Adrenal gland (tissue), 12 donors: ENCODE measurements around the gene SRRM2. TPM values are rescaled to one million over a fixed set of nuclear protein-coding genes. Genes with fewer than 3 reads are reported as not detected.

Source experiments
- DNase-seq, 7 donors: peaks; one replicate each; pipeline ENCODE4 v3.0.0-alpha.2; 2019 to 2020
- H3K27ac ChIP-seq, 5 donors: fragments of 200-600 bp; sonication (generic) in 4 of 5; 1 replicate in 3 of 5; 2 replicates in 2 of 5; pipeline versions ENCODE4 v1.5.1 to v1.8.0; 2016 to 2020; ENCODE audit warnings: mild to moderate bottlenecking in 1 of 5
- H3K27me3 ChIP-seq: fragments of 200-600 bp; 2 replicates; pipeline ENCODE4 v1.8.0; 2021
- H3K36me3 ChIP-seq, 2 donors: fragments of 200-600 bp; replicated peaks in 1 of 2; 1 replicate in 1 of 2; 2 replicates in 1 of 2; pipeline versions ENCODE4 v1.5.1 to v1.8.0; 2018 to 2022
- H3K4me1 ChIP-seq, 2 donors: fragments of 200-600 bp; replicated peaks in 1 of 2; 1 replicate in 1 of 2; 2 replicates in 1 of 2; pipeline versions ENCODE4 v1.5.1 to v1.8.0; 2018 to 2021
- H3K4me3 ChIP-seq, 4 donors: fragments of 200-600 bp; sonication (generic) in 3 of 4; one replicate each; pipeline ENCODE4 v1.5.1; 2016 to 2018
- H3K9me3 ChIP-seq, 3 donors: fragments of 200-600 bp; sonication (generic) in 1 of 3; replicated peaks in 1 of 3; 1 replicate in 2 of 3; 2 replicates in 1 of 3; pipeline versions ENCODE4 v1.5.1 to v1.8.0; 2016 to 2021
- CTCF ChIP-seq, 6 experiments: fragments of 450-650 bp in 4 of 6; fragments of 200-600 bp in 2 of 6; sonication (generic) in 1 of 6; IDR thresholded peaks; 1 replicate in 5 of 6; 2 replicates in 1 of 6; pipeline versions ENCODE4 v1.5.1 to v1.8.0; 2016 to 2021; ENCODE audit warnings: antibody characterized with exemption in 6 of 6, mild to moderate bottlenecking in 2 of 6, moderate library complexity in 1 of 6
- POLR2A ChIP-seq, 2 donors: fragments of 450-650 bp; IDR thresholded peaks; one replicate each; pipeline ENCODE4 v1.6.1; 2017; ENCODE audit warnings: antibody characterized with exemption in 2 of 2, mild to moderate bottlenecking in 2 of 2, moderate library complexity in 1 of 2
- WGBS, 4 donors: extraction: QIAGEN DNeasy Blood & Tissue Kit in 2 of 4; methylation state at CpG; one replicate each; pipeline versions ENCODE4 v1.1.5 to v1.1.7; 2013 to 2017; 5-methylcytosine and 5-hydroxymethylcytosine counted together
- intact Hi-C, 2 donors: fragments of 100-400 bp; cut with DNase I; formaldehyde crosslinking; loops; one replicate each; pipeline versions ENCODE4 v1.14.1 to v1.15.0; 2022 to 2023
- polyA plus RNA-seq, 3 donors: library from polyadenylated mRNA; stranded (reverse); fragments of 200-250 nt in 2 of 3; fragments of 350-450 nt in 1 of 3; fragmentation: Illumina TruSeq in 1 of 3; extraction: RNeasy Lipid Tissue Mini Kit (QIAGEN cat#74804) in 1 of 3; gene quantifications; one replicate each; pipeline ENCODE4 v1.2.3, GENCODE V29; 2013 to 2014
- total RNA-seq, 9 donors: library from RNA; depleted of rRNA in 4 of 9; stranded (reverse); fragments of >200 nt in 4 of 9; fragments of 120-200 nt in 1 of 9; fragmentation: NEBNext Ultra II Directional in 1 of 9; extraction: Animal tissue kit (Norgen Biotek cat#: 25700) in 1 of 9; gene quantifications; one replicate each; pipeline versions ENCODE4 v1.1.0 to v1.2.4, GENCODE V29; 2013 to 2023
- donor health status: healthy with polysubstance abuse.
- donor health status: Bipolar disorder and iron deficiency.
- donor health status: DM: yes; HTN: yes; CAD: no.
- donor health status: DM: no; HTN: no; CAD: no.
- donor health status: DM: no; HTN: no; CAD: no.
- donor health status: DM: yes; HTN: yes; CAD: no.

The SRRM2 gene
- total and polyA plus RNA-seq, 12 donors, result 81.7 to 3,120 (median 328) TPM

- Histone ChIP-seq H3K4me1 (no peaks in the 10 kb centered on the region), H3K27me3 (no peaks in the 10 kb centered on the region), H3K4me3 (no peak overlapping the region), H3K9me3 (no peaks in the 10 kb centered on the region), H3K36me3 (no peaks in the 10 kb centered on the region), H3K27ac (no peak overlapping the region)
- intact Hi-C loops, result no loop called here
- DNase-seq, result no peak
- WGBS, 4 donors, result 75 to 90% (median 83%) methylated on average over 7 of the region's 7 CpGs
- TF ChIP-seq POLR2A (IDR thresholded peaks at IDR 0.05) (no peak), CTCF (IDR thresholded peaks at IDR 0.05) (no peak)
Observed at GRCh38 chr16:2728034-2728433, 24.4 kb upstream of the SRRM2 start.

GRCh38 chr16:2734844-2735515, 17.5 kb upstream of the SRRM2 start:
- Histone ChIP-seq H3K27me3 (peaks cover 5% of the 10 kb centered on the region), H3K4me1 (no peaks in the 10 kb centered on the region), H3K9me3 (no peaks in the 10 kb centered on the region), H3K36me3 (no peaks in the 10 kb centered on the region), H3K27ac (no peak overlapping the region), H3K4me3 (no peak overlapping the region)
- DNase-seq, result no peak
- TF ChIP-seq CTCF (IDR thresholded peaks at IDR 0.05) (no peak), POLR2A (IDR thresholded peaks at IDR 0.05) (no peak)
- 75 to 81% (median 78%) methylated on average over 10 of the region's 10 CpGs for WGBS, 4 donors
- intact Hi-C loops, result no loop called here

- Histone ChIP-seq H3K27ac (no peak overlapping the region), H3K4me1 (no peaks in the 10 kb centered on the region), H3K9me3 (no peaks in the 10 kb centered on the region), H3K36me3 (no peaks in the 10 kb centered on the region), H3K27me3 (peaks cover 5% of the 10 kb centered on the region), H3K4me3 (no peak overlapping the region)
- no peak for DNase-seq
- intact Hi-C loops, result no loop called here
- TF ChIP-seq CTCF (IDR thresholded peaks at IDR 0.05) (no peak), POLR2A (IDR thresholded peaks at IDR 0.05) (no peak)
- WGBS, 4 donors, result 82 to 92% (median 84%) methylated on average over 8 to 11 of the region's 11 CpGs
Observed at GRCh38 chr16:2736476-2737237, 15.8 kb upstream of the SRRM2 start.

- Histone ChIP-seq H3K9me3 (no peaks in the 10 kb centered on the region), H3K4me1 (no peaks in the 10 kb centered on the region), H3K27me3 (peaks cover 5% of the 10 kb centered on the region), H3K4me3 (no peak overlapping the region), H3K36me3 (no peaks in the 10 kb centered on the region), H3K27ac (no peak overlapping the region)
- 43 to 75% (median 59%) methylated on average over 1 to 5 of the region's 5 CpGs for WGBS, 4 donors
- no peak for DNase-seq
- no peak for TF ChIP-seq CTCF (IDR thresholded peaks at IDR 0.05)
- no peak for TF ChIP-seq POLR2A (IDR thresholded peaks at IDR 0.05)
- intact Hi-C loops, result no loop called here
Observed at GRCh38 chr16:2737238-2737605, 15.2 kb upstream of the SRRM2 start.
